Measurements from ENCODE around the gene BHLHE40. TPM values are rescaled to one million over a fixed set of nuclear protein-coding genes. Genes with fewer than 3 reads are reported as not detected.

BHLHE40 gene
- total and polyA plus RNA-seq, 2 of the 4 experiments (the other 2 are of a cell fraction), result 22.8 to 31.8 TPM

GRCh38 chr3:4980229-4981203 lies 1.3 kb downstream of the BHLHE40 start (continued):
- TF ChIP-seq USF2 (IDR thresholded peaks at IDR 0.05; ENCODE audit: low read depth, low read length) (peak; percentile 33; the same call in 1 of the 2 replicates), RCOR1 (IDR thresholded peaks at IDR 0.05; ENCODE audit: insufficient replicate concordance, low read length) (no peak), RAD21 (IDR thresholded peaks at IDR 0.05; ENCODE audit: low read length) (peak; percentile 47)

Data from IMR-90 (cell line).